Gastroesophageal sphincter (tissue), 4 donors: ENCODE measurements around the gene TMPO. TPM values are rescaled to one million over a fixed set of nuclear protein-coding genes. Genes with fewer than 3 reads are reported as not detected.

Experiments
- ATAC-seq: fragments of 150-250 bp; one replicate; pipeline ENCODE4 v1.9.1; 2016; ENCODE audit warnings: mild to moderate bottlenecking, moderate library complexity
- H3K27ac ChIP-seq, 4 donors: fragments of 200-600 bp; sonication (generic) in 3 of 4; 1 replicate in 3 of 4; 2 replicates in 1 of 4; pipeline ENCODE4 v1.5.1; 2016 to 2019
- H3K27me3 ChIP-seq: fragments of 200-600 bp; sonication (generic); one replicate; pipeline ENCODE4 v1.5.1; 2019
- H3K36me3 ChIP-seq, 2 donors: fragments of 200-600 bp; sonication (generic); one replicate each; pipeline ENCODE4 v1.5.1; 2019; ENCODE audit warnings: control low read depth in 1 of 2
- H3K4me1 ChIP-seq, 3 donors: fragments of 200-600 bp; sonication (generic); 1 replicate in 2 of 3; 2 replicates in 1 of 3; pipeline ENCODE4 v1.5.1; 2016 to 2019; ENCODE audit warnings: control low read depth in 2 of 3
- H3K4me3 ChIP-seq, 2 donors: fragments of 200-600 bp; sonication (generic); one replicate each; pipeline ENCODE4 v1.5.1; 2019; ENCODE audit warnings: mild to moderate bottlenecking in 1 of 2, moderate library complexity in 1 of 2
- H3K9me3 ChIP-seq, 3 donors: fragments of 200-600 bp; sonication (generic); one replicate each; pipeline ENCODE4 v1.5.1; 2017 to 2019; ENCODE audit warnings: control low read depth in 2 of 3
- EP300 ChIP-seq: sonication (generic); formaldehyde crosslinking; IDR thresholded peaks from one replicate; pipeline ENCODE4 v1.6.1; 2017; ENCODE audit warnings: antibody characterized with exemption, mild to moderate bottlenecking
- POLR2A ChIP-seq, 2 donors: fragments of 450-650 bp; IDR thresholded peaks; one replicate each; pipeline ENCODE4 v1.6.1; 2017; ENCODE audit warnings: antibody characterized with exemption in 2 of 2, mild to moderate bottlenecking in 2 of 2, moderate library complexity in 1 of 2
- POLR2AphosphoS5 ChIP-seq: sonication (generic); formaldehyde crosslinking; IDR thresholded peaks from one replicate; pipeline ENCODE4 v1.6.1; 2017; ENCODE audit warnings: antibody characterized with exemption
- WGBS, 2 donors: methylation state at CpG; one replicate each; pipeline ENCODE4 v1.1.5; 2018; ENCODE audit warnings: low coverage in 1 of 2; 5-methylcytosine and 5-hydroxymethylcytosine counted together
- total RNA-seq, 4 donors: library from RNA; depleted of rRNA; stranded (reverse); fragments of >200 nt; gene quantifications; one replicate each; pipeline ENCODE4 v1.1.0, GENCODE V29; 2016
- TF ChIP-seq, protein P1 (sequence below), 4 experiments: fragments of 200-600 bp in 2 of 4; fragments of 450-650 bp in 2 of 4; sonication (generic) in 1 of 4; IDR thresholded peaks; one replicate each; pipeline ENCODE4 v1.5.1; 2017 to 2019; ENCODE audit warnings: antibody characterized with exemption in 4 of 4, mild to moderate bottlenecking in 2 of 4, moderate library complexity in 2 of 4

The TMPO gene
- total RNA-seq, 4 donors from 2014 or later: 42.3 to 56.7 (median 53.7) TPM

GRCh38 chr12:98587084-98587483 lies 71.7 kb downstream of the TMPO start:
- no peaks in the 10 kb centered on the region for H3K27me3 ChIP-seq
- TF ChIP-seq EP300 (no peak), POLR2A (IDR thresholded peaks at IDR 0.05) (no peak), POLR2AphosphoS5 (no peak)
- TF ChIP-seq, protein P1, sequence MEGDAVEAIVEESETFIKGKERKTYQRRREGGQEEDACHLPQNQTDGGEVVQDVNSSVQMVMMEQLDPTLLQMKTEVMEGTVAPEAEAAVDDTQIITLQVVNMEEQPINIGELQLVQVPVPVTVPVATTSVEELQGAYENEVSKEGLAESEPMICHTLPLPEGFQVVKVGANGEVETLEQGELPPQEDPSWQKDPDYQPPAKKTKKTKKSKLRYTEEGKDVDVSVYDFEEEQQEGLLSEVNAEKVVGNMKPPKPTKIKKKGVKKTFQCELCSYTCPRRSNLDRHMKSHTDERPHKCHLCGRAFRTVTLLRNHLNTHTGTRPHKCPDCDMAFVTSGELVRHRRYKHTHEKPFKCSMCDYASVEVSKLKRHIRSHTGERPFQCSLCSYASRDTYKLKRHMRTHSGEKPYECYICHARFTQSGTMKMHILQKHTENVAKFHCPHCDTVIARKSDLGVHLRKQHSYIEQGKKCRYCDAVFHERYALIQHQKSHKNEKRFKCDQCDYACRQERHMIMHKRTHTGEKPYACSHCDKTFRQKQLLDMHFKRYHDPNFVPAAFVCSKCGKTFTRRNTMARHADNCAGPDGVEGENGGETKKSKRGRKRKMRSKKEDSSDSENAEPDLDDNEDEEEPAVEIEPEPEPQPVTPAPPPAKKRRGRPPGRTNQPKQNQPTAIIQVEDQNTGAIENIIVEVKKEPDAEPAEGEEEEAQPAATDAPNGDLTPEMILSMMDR (IDR thresholded peaks at IDR 0.05): no peak
- no peaks in the 10 kb centered on the region for H3K4me1 ChIP-seq
- H3K9me3 ChIP-seq: no peaks in the 10 kb centered on the region
- no peak overlapping the region for H3K27ac ChIP-seq
- H3K36me3 ChIP-seq: no peaks in the 10 kb centered on the region
- no peak overlapping the region for H3K4me3 ChIP-seq
- 76 to 92% methylated on average over 2 to 5 of the region's 5 CpGs for WGBS, 2 donors
- no peak for ATAC-seq

DNA sequence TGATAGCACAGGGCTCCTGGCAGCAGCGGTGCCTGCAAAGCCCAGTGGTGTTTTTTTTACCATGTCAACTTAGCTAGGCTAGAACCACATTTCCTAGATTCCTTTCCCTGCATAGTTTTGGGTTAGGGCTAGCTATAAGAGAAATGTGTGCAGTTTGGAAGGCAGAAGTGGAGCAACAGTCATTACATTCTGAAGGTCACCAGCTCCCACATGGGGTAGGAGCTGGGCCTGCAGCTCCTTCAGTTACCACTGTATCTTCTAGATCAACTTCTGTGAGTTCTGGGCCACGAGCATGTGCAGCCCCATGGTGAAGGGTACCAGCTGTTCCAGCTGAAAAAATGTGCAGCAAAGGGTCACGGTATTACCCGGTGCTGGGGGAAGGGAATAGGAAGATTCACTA lies 75.8 kb downstream of the TMPO start:
- TF ChIP-seq EP300 (no peak), POLR2A (IDR thresholded peaks at IDR 0.05) (no peak), POLR2AphosphoS5 (no peak)
- TF ChIP-seq, protein P1 (IDR thresholded peaks at IDR 0.05): no peak
- no peak for ATAC-seq
- H3K4me1 ChIP-seq: peaks cover 0 to 19% (median 8%) of the 10 kb centered on the region in 3 donors
- H3K9me3 ChIP-seq: no peaks in the 10 kb centered on the region
- no peaks in the 10 kb centered on the region for H3K27me3 ChIP-seq
- no peak overlapping the region for H3K27ac ChIP-seq
- H3K4me3 ChIP-seq: no peak overlapping the region
- 51 to 74% methylated on average over 3 to 4 of the region's 4 CpGs for WGBS, 2 donors
- peaks cover 0 to under 1% of the 10 kb centered on the region in 2 donors for H3K36me3 ChIP-seq

DNA sequence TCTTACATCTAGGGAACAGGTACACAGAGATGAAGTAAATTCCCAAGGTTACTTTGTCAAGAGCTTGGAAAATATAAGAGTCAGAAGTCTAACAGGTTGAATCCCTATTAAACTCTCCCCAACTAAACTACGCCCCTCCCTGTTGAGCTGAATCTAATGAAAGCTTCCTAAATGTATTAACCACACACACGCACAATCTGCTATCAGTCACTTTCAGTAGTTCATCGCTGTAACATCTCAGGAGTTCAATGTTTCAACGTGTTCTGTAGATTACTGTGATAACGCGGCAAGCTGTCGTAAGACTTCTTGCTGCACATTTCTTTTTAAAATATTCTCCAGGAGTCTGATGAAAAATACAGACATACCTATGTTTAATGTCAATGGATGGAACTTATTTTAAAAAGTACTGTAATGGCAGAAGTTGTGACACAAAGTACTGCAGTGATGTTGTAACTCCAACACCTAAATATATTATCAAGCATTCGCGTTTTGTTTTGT lies 77.5 kb downstream of the TMPO start:
- peaks cover 0 to 36% (median 8%) of the 10 kb centered on the region in 3 donors for H3K4me1 ChIP-seq
- TF ChIP-seq POLR2A (IDR thresholded peaks at IDR 0.05) (no peak), POLR2AphosphoS5 (no peak), EP300 (no peak)
- TF ChIP-seq, protein P1 (IDR thresholded peaks at IDR 0.05): no peak
- 30 to 31% methylated on average over 9 of the region's 9 CpGs for WGBS, 2 donors
- H3K27me3 ChIP-seq: no peaks in the 10 kb centered on the region
- H3K36me3 ChIP-seq: peaks cover 0 to 17% of the 10 kb centered on the region in 2 donors
- peak overlapping the region; percentile 87 to 97 for H3K4me3 ChIP-seq
- no peaks in the 10 kb centered on the region for H3K9me3 ChIP-seq
- H3K27ac ChIP-seq: peak overlapping the region; percentile 80 to 99 (median 98)
- peak; percentile 15 for ATAC-seq

- Histone ChIP-seq H3K4me1 (peaks cover 0 to 42% (median 8%) of the 10 kb centered on the region in 3 donors), H3K4me3 (peak within 1 kb of the TSS; percentile 87 to 97), H3K9me3 (no peaks in the 10 kb centered on the region), H3K27me3 (no peaks in the 10 kb centered on the region), H3K27ac (peak within 1 kb of the TSS; percentile 87 to 99 (median 98)), H3K36me3 (peaks cover 0 to 23% of the 10 kb centered on the region in 2 donors)
- ATAC-seq: peak; percentile 99
- WGBS, 2 donors: 0% methylated on average over 5 of the region's 67 CpGs; no CpG with 5 or more reads in 1 of the 2 donors
- TF ChIP-seq, protein P1 (IDR thresholded peaks at IDR 0.05): no peak
- TF ChIP-seq POLR2AphosphoS5 (peak; percentile 100), POLR2A (IDR thresholded peaks at IDR 0.05) (peak; percentile 96 to 97), EP300 (no peak)
These were observed 78.1 kb downstream of the TMPO start, which contains the start of gene SLC25A3 for GRCh38 chr12:98593351-98594049. Gene SLC25A3 (plus strand): TSS chr12:98593686. CDS start chr12:98593979, 293 bp downstream.
